GM12891 (cell line): ENCODE data around the gene AMN1.

Experiments
- POLR2A ChIP-seq: IDR thresholded peaks from 2 replicates; pipeline ENCODE4 v1.6.1; 2011; ENCODE audit warnings: low read depth, low read length, control low read depth
- POLR2AphosphoS5 ChIP-seq: IDR thresholded peaks from 2 replicates; pipeline ENCODE4 v1.6.1; 2011; ENCODE audit warnings: low read depth, low read length, control low read depth
- SPI1 ChIP-seq: IDR thresholded peaks from 2 replicates; pipeline ENCODE4 v1.6.1; 2011; ENCODE audit warnings: low read depth, low read length, control low read depth
- TAF1 ChIP-seq: IDR thresholded peaks from 2 replicates; pipeline ENCODE4 v1.6.1; 2011; ENCODE audit warnings: low read depth, low read length, control low read depth

- TF ChIP-seq POLR2AphosphoS5 (no peak), TAF1 (no peak), POLR2A (no peak), SPI1 (no peak)
Measured at GRCh38 chr12:31751085-31751484, 22.3 kb upstream of the AMN1 start.
